PFSK-1 (cell line): ENCODE measurements around the gene PLEKHA3.

Source experiments
- POLR2AphosphoS5 ChIP-seq: IDR thresholded peaks from 2 replicates; pipeline ENCODE4 v1.6.1; 2012; ENCODE audit warnings: low read depth, mild to moderate bottlenecking, control low read depth, low read length, moderate library complexity
- REST ChIP-seq, 2 experiments: IDR thresholded peaks; 2 replicates each; pipeline versions ENCODE4 v1.6.1 to v1.8.0; 2011 to 2012; ENCODE audit warnings: low read depth in 2 of 2, low read length in 2 of 2, control low read depth in 1 of 2, inconsistent platforms in 1 of 2, mild to moderate bottlenecking in 1 of 2, moderate library complexity in 1 of 2; ENCODE audit not compliant: insufficient read depth in 1 of 2

- no peak for TF ChIP-seq POLR2AphosphoS5
- no peak for TF ChIP-seq REST (IDR thresholded peaks at IDR 0.05; ENCODE audit: insufficient read depth in 1 of 2, low read depth in 2 of 2, low read length in 2 of 2)
Observed at GRCh38 chr2:178506524-178506923, 26.3 kb downstream of the PLEKHA3 start.
